ENCODE data around the gene FAM53B.
"Not testable (repeated sequence)": the region's sequence is repeated elsewhere in the genome, so short reads cannot be mapped to it uniquely, and the experiment has no call there.

The FAM53B gene

GRCh38 chr10:124744102-124745050 is at the start of gene FAM53B:
Gene FAM53B, minus strand, starts transcription at chr10:124744378. Its CDS starts 37,665 bp downstream, at chr10:124706713.
- DNase-seq = peak; percentile 77

- no peak for DNase-seq
Measured at GRCh38 chr10:124792998-124793352, 48.8 kb upstream of the FAM53B start.

- peak; percentile 84 for DNase-seq
Measured at GRCh38 chr10:124791547-124792348, 47.6 kb upstream of the FAM53B start, which contains the start of gene EEF1AKMT2. Gene EEF1AKMT2, minus strand, starts transcription at chr10:124791887. Its CDS starts 54 bp downstream, at chr10:124791833.

- DNase-seq = not testable (repeated sequence)
Measured at GRCh38 chr10:124782900-124783299, 38.7 kb upstream of the FAM53B start.

- DNase-seq = no peak
Measured at GRCh38 chr10:124768791-124769190, 24.6 kb upstream of the FAM53B start.

- no peak for DNase-seq
Measured at GRCh38 chr10:124765256-124765655, 21.1 kb upstream of the FAM53B start.

GRCh38 chr10:124763267-124763666 is 19.1 kb upstream of the FAM53B start:
- no peak for DNase-seq

GRCh38 chr10:124762281-124762680 is 18.1 kb upstream of the FAM53B start:
- no peak for DNase-seq

GRCh38 chr10:124756156-124756903 is 12.2 kb upstream of the FAM53B start:
- no peak for DNase-seq

- DNase-seq = no peak
Measured at GRCh38 chr10:124755581-124755980, 11.4 kb upstream of the FAM53B start.

GRCh38 chr10:124754227-124754626 is 10.0 kb upstream of the FAM53B start:
- DNase-seq = no peak

- no peak for DNase-seq
Measured at GRCh38 chr10:124748953-124749645, 4.9 kb upstream of the FAM53B start.

GRCh38 chr10:124748166-124748565 is 4.0 kb upstream of the FAM53B start:
- no peak for DNase-seq

- no peak for DNase-seq
Measured at GRCh38 chr10:124747745-124748144, 3.6 kb upstream of the FAM53B start.

- no peak for DNase-seq
Measured at GRCh38 chr10:124746992-124747391, 2.8 kb upstream of the FAM53B start.

GRCh38 chr10:124746447-124746846 is 2.3 kb upstream of the FAM53B start:
- DNase-seq = not testable (repeated sequence)

- DNase-seq = no peak
Measured at GRCh38 chr10:124745673-124746072, 1.5 kb upstream of the FAM53B start.

- no peak for DNase-seq
Measured at GRCh38 chr10:124745252-124745651, 1.1 kb upstream of the FAM53B start.

GRCh38 chr10:124743191-124744101 is 732 bp downstream of the FAM53B start:
- DNase-seq = no peak

GRCh38 chr10:124742413-124743190 is 1.6 kb downstream of the FAM53B start:
- DNase-seq = no peak

Data from CD4-positive, alpha-beta T cell treated with Interferon gamma for 1 hour (primary cell).